Dedifferentiated amniotic fluid mesenchymal stem cell (primary cell): ENCODE results near the gene CDR2L.
"Not testable (repeated sequence)": the region's sequence is repeated elsewhere in the genome, so short reads cannot be mapped to it uniquely, and the experiment has no call there.

Source experiments
- DNase-seq: peaks from one replicate; pipeline ENCODE4 v3.0.0-alpha.2; 2016; ENCODE audit errors: extremely low spot score

Gene CDR2L

GRCh38 chr17:75044716-75045115 lies 57.3 kb downstream of the CDR2L start:
- DNase-seq = no peak

DNA sequence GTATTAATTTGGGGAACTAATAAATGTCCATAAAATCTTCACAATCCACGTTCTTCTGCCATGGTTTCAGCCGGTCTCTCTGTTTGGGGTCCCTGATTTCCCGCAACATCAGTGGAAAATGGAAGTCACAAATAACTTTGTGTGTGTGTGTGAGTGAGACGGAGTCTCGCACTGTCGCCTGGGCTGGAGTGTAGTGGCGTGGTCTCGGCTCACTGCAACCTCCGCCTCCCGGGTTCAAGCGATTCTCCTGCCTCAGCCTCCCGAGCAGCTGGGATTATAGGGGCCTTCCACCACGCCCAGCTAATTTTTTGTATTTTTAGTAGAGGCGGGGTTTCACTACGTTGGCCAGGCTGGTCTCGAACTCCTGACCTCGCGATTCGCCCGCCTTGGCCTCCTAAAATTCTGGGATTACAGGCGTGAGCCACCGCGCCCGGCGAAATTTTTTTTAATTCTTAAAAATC lies 58.5 kb downstream of the CDR2L start:
- not testable (repeated sequence) for DNase-seq

DNA sequence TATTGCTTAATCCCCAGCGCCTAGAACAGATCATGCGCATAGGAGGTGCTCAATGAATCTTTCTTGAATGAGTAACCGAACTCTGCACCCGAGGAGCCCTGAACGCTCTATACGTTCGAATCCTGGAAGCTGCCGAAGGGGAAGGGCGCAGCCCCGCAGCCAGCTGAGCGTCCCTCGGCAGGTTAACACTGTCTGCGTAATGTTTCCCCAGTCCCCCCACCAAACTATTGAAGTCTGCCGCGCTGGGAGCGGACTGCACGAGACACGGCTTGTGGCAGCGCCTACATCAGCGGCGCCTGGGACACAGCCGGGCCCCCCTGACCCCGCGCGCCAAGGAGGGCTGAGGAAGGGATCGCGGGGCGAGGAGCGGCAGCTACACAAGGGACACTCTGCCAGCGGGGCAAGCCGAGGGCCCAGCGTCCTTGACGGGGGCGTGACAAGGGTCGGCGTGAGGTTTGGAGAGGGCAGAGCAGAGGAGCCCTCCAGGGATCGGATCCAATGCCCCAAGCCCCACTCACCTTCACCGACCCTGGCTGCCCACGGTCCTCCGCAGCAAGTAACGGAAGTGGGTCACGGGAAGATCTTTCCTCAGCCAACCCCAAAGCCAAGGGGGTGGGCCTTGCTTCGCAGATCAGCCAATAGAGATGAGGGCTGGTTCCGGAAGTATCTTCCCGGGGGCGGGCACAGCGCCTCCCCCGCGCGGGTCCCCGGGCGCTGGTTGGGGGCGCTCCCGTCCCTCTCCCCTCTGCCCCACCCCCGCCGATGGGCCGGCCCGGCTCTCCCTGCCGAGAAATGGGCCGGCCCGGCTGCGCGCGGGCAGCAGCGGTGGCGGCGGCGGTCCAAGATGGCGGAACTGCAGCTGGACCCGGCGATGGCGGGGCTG lies 59.2 kb downstream of the CDR2L start, which contains the start of the genes ATP5PD and KCTD2:
Gene ATP5PD (minus strand): TSS at position 563 of the 883 bp plus-strand sequence. CDS start 4,319 bp downstream, outside the sequence.
Gene KCTD2 (plus strand): TSS at position 819 of the 883 bp plus-strand sequence. CDS start 26 bp downstream, at position 845.
- DNase-seq = peak; percentile 97

DNA sequence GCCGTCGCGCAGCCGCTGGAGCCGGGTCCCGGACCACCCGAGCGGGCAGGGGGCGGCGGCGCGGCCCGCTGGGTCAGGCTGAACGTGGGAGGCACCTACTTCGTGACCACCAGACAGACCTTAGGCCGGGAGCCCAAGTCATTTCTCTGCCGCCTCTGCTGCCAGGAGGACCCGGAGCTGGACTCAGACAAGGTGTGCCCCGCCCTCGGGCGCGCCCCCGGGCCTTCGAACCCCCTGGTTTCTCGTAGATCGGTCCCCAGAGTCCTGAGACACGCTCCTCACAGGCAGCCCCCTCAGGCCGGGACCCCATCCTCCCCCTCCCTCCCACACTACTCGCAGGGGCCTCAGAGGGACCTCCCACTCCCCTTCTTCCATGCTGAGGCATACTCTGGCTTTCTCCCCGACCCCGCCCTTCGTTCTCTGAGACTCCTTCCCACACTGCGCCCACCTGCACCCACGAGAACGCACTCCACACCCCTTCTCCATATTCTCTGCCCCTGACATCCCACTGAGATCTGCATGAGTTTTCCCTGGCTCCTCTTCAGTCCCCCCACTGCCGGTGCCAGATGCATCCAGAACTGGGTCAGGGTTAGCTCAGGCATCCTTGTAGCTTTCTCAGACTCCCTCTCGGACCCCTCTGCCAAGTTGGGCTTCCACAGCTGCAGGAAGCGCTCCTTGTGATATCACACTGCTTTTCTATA lies 60.1 kb downstream of the CDR2L start:
- no peak for DNase-seq

GRCh38 chr17:75048249-75048878 lies 60.9 kb downstream of the CDR2L start:
- DNase-seq = peak; percentile 36

DNA sequence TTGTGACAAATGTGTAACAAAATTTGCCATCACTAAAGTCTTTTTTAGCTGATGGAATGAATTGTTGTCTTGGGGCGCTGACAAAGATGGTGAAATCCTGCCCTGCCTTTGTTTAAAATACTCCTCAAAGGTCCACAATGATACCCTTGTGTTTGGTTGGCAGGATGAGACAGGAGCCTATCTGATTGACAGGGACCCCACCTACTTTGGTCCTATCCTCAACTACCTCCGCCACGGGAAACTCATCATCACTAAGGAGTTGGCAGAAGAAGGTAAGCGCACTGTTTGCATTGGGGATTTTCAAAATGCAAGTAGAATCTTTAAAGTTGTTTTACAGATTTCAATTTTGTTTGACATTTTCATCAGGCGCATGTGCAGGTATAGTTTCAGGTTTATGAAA lies 61.6 kb downstream of the CDR2L start:
- DNase-seq = no peak

GRCh38 chr17:75049706-75050105 lies 62.3 kb downstream of the CDR2L start:
- DNase-seq = no peak

- DNase-seq = no peak
Observed at GRCh38 chr17:75051941-75052340, 64.5 kb downstream of the CDR2L start.
